ENCODE data around the gene CLEC16A.

CLEC16A gene

GRCh38 chr16:11149011-11149616, 204.8 kb downstream of the CLEC16A start:
- Histone ChIP-seq H3K36me3 (ENCODE audit: insufficient read depth) (no peaks in the 10 kb centered on the region), H3K27ac (no peak overlapping the region), H3K27me3 (ENCODE audit: insufficient read depth, low read depth) (no peaks in the 10 kb centered on the region), H3K79me2 (ENCODE audit: insufficient read depth, low read depth) (no peaks in the 10 kb centered on the region), H3K9ac (no peak overlapping the region), H2AFZ (ENCODE audit: low read depth) (no peak overlapping the region), H4K20me1 (ENCODE audit: insufficient read depth) (no peaks in the 10 kb centered on the region), H3K4me2 (no peak overlapping the region), H3K4me3 (IDR thresholded peaks at IDR 0.05; ENCODE audit: insufficient read depth, low read depth, low read length) (no peak overlapping the region), H3K4me1 (ENCODE audit: low read depth, poor library complexity, severe bottlenecking) (no peaks in the 10 kb centered on the region)
- no peak for TF ChIP-seq CTCF (conservative IDR thresholded peaks at IDR 0.05; ENCODE audit: low read depth, low read length)

- no peak for TF ChIP-seq CTCF (conservative IDR thresholded peaks at IDR 0.05; ENCODE audit: low read depth, low read length)
- Histone ChIP-seq H3K27ac (no peak overlapping the region), H2AFZ (ENCODE audit: low read depth) (no peak overlapping the region), H3K36me3 (ENCODE audit: insufficient read depth) (no peaks in the 10 kb centered on the region), H3K4me1 (ENCODE audit: low read depth, poor library complexity, severe bottlenecking) (no peaks in the 10 kb centered on the region), H3K4me2 (no peak overlapping the region), H3K9ac (no peak overlapping the region), H3K27me3 (ENCODE audit: insufficient read depth, low read depth) (no peaks in the 10 kb centered on the region), H3K4me3 (IDR thresholded peaks at IDR 0.05; ENCODE audit: insufficient read depth, low read depth, low read length) (no peak overlapping the region), H4K20me1 (ENCODE audit: insufficient read depth) (no peaks in the 10 kb centered on the region), H3K79me2 (ENCODE audit: insufficient read depth, low read depth) (no peaks in the 10 kb centered on the region)
Observed at GRCh38 chr16:11150190-11150589, 205.8 kb downstream of the CLEC16A start.

- Histone ChIP-seq H2AFZ (ENCODE audit: low read depth) (no peak overlapping the region), H3K36me3 (ENCODE audit: insufficient read depth) (no peaks in the 10 kb centered on the region), H3K4me2 (no peak overlapping the region), H4K20me1 (ENCODE audit: insufficient read depth) (no peaks in the 10 kb centered on the region), H3K4me3 (IDR thresholded peaks at IDR 0.05; ENCODE audit: insufficient read depth, low read depth, low read length) (no peak overlapping the region), H3K79me2 (ENCODE audit: insufficient read depth, low read depth) (no peaks in the 10 kb centered on the region), H3K27ac (no peak overlapping the region), H3K9ac (no peak overlapping the region), H3K27me3 (ENCODE audit: insufficient read depth, low read depth) (no peaks in the 10 kb centered on the region), H3K4me1 (ENCODE audit: low read depth, poor library complexity, severe bottlenecking) (no peaks in the 10 kb centered on the region)
- TF ChIP-seq CTCF (conservative IDR thresholded peaks at IDR 0.05; ENCODE audit: low read depth, low read length) = no peak
Observed at GRCh38 chr16:11151156-11151884, 207.0 kb downstream of the CLEC16A start.

- Histone ChIP-seq H3K36me3 (ENCODE audit: insufficient read depth) (no peaks in the 10 kb centered on the region), H3K4me3 (IDR thresholded peaks at IDR 0.05; ENCODE audit: insufficient read depth, low read depth, low read length) (no peak overlapping the region), H3K9ac (no peak overlapping the region), H3K27me3 (ENCODE audit: insufficient read depth, low read depth) (no peaks in the 10 kb centered on the region), H4K20me1 (ENCODE audit: insufficient read depth) (no peaks in the 10 kb centered on the region), H3K79me2 (ENCODE audit: insufficient read depth, low read depth) (no peaks in the 10 kb centered on the region), H3K4me1 (ENCODE audit: low read depth, poor library complexity, severe bottlenecking) (no peaks in the 10 kb centered on the region), H3K4me2 (no peak overlapping the region), H2AFZ (ENCODE audit: low read depth) (no peak overlapping the region), H3K27ac (no peak overlapping the region)
- no peak for TF ChIP-seq CTCF (conservative IDR thresholded peaks at IDR 0.05; ENCODE audit: low read depth, low read length)
Observed at GRCh38 chr16:11151885-11152629, 207.7 kb downstream of the CLEC16A start.
